Liver (tissue), 9 donors: ENCODE measurements around the gene BRSK1. TPM values are rescaled to one million over a fixed set of nuclear protein-coding genes. Genes with fewer than 3 reads are reported as not detected.

Experiments used
- DNase-seq: peaks from one replicate; pipeline ENCODE4 v3.0.0-alpha.2; 2017; ENCODE audit warnings: low spot score
- H3K27ac ChIP-seq, 2 donors: one replicate each; pipeline ENCODE4 v1.7.0; 2013; ENCODE audit warnings: inconsistent platforms in 2 of 2, low read length in 2 of 2, control low read depth in 1 of 2, low read depth in 1 of 2, mild to moderate bottlenecking in 1 of 2
- H3K27me3 ChIP-seq, 4 donors: one replicate each; pipeline versions ENCODE4 v1.6.1 to v1.7.0; 2013; ENCODE audit warnings: low read length in 3 of 4, inconsistent platforms in 1 of 4, mild to moderate bottlenecking in 1 of 4, moderate library complexity in 1 of 4; ENCODE audit not compliant: control insufficient read depth in 4 of 4, insufficient read depth in 4 of 4
- H3K36me3 ChIP-seq, 4 donors: one replicate each; pipeline versions ENCODE4 v1.6.1 to v1.7.0; 2013; ENCODE audit warnings: low read length in 3 of 4, mild to moderate bottlenecking in 3 of 4, low read depth in 1 of 4, moderate library complexity in 1 of 4; ENCODE audit not compliant: control insufficient read depth in 4 of 4, insufficient read depth in 3 of 4
- H3K4me1 ChIP-seq, 4 donors: one replicate each; pipeline versions ENCODE4 v1.6.1 to v1.7.0; 2013; ENCODE audit warnings: low read length in 3 of 4, mild to moderate bottlenecking in 3 of 4, moderate library complexity in 1 of 4; ENCODE audit not compliant: control insufficient read depth in 4 of 4, insufficient read depth in 4 of 4
- H3K4me3 ChIP-seq, 3 donors: one replicate each; pipeline versions ENCODE4 v1.6.1 to v1.7.0; 2013; ENCODE audit warnings: low read length in 3 of 3, control low read depth in 1 of 3, low read depth in 1 of 3, mild to moderate bottlenecking in 1 of 3
- H3K9ac ChIP-seq, 2 donors: one replicate each; pipeline ENCODE4 v1.7.0; 2013; ENCODE audit warnings: low read length in 2 of 2, mild to moderate bottlenecking in 2 of 2, moderate library complexity in 2 of 2, control low read depth in 1 of 2, low read depth in 1 of 2
- H3K9me3 ChIP-seq, 4 donors: one replicate each; pipeline versions ENCODE4 v1.6.1 to v1.7.0; 2013; ENCODE audit warnings: low read length in 3 of 4; ENCODE audit not compliant: control insufficient read depth in 4 of 4
- ATF3 ChIP-seq: IDR thresholded peaks from 2 replicates; pipeline ENCODE4 v1.6.1; 2016; ENCODE audit warnings: antibody characterized with exemption
- CTCF ChIP-seq: fragments of 150-350 bp; IDR thresholded peaks from 2 replicates; pipeline ENCODE4 v1.5.1; 2017; ENCODE audit warnings: improper control_type of control experiment, low read depth, low read length; ENCODE audit not compliant: missing input control
- EGR1 ChIP-seq, 2 donors: IDR thresholded peaks; 2 replicates each; pipeline ENCODE4 v1.6.1; 2016 to 2018; ENCODE audit warnings: antibody characterized with exemption in 2 of 2, low read depth in 2 of 2
- FOXA1 ChIP-seq: IDR thresholded peaks from 2 replicates; pipeline ENCODE4 v1.6.1; 2016; ENCODE audit warnings: antibody characterized with exemption
- FOXA2 ChIP-seq: IDR thresholded peaks from 2 replicates; pipeline ENCODE4 v1.6.1; 2016; ENCODE audit warnings: antibody characterized with exemption
- GABPA ChIP-seq, 2 donors: IDR thresholded peaks in 1 of 2; conservative IDR thresholded peaks in 1 of 2; 2 replicates each; pipeline ENCODE4 v1.6.1; 2016; ENCODE audit warnings: antibody characterized with exemption in 2 of 2, mild to moderate bottlenecking in 1 of 2, moderate library complexity in 1 of 2
- HNF4A ChIP-seq, 2 donors: conservative IDR thresholded peaks; 2 replicates each; pipeline ENCODE4 v1.6.1; 2016; ENCODE audit warnings: antibody characterized with exemption in 2 of 2, mild to moderate bottlenecking in 2 of 2
- HNF4G ChIP-seq: IDR thresholded peaks from 2 replicates; pipeline ENCODE4 v1.6.1; 2016; ENCODE audit warnings: antibody characterized with exemption
- JUND ChIP-seq, 2 donors: IDR thresholded peaks; 2 replicates each; pipeline ENCODE4 v1.6.1; 2016; ENCODE audit warnings: antibody characterized with exemption in 2 of 2
- NR2F2 ChIP-seq: IDR thresholded peaks from 2 replicates; pipeline ENCODE4 v1.6.1; 2016; ENCODE audit warnings: antibody characterized with exemption
- RAD21 ChIP-seq, 2 donors: IDR thresholded peaks; 2 replicates each; pipeline ENCODE4 v1.6.1; 2016; ENCODE audit warnings: antibody characterized with exemption in 2 of 2, mild to moderate bottlenecking in 2 of 2
- RXRA ChIP-seq, 2 donors: IDR thresholded peaks; 2 replicates each; pipeline ENCODE4 v1.6.1; 2017 to 2018; ENCODE audit warnings: antibody characterized with exemption in 2 of 2, mild to moderate bottlenecking in 1 of 2
- SP1 ChIP-seq: IDR thresholded peaks from 2 replicates; pipeline ENCODE4 v1.6.1; 2018; ENCODE audit warnings: antibody characterized with exemption, mild to moderate bottlenecking
- TAF1 ChIP-seq: conservative IDR thresholded peaks from 2 replicates; pipeline ENCODE4 v1.6.1; 2016; ENCODE audit warnings: antibody characterized with exemption, mild to moderate bottlenecking
- YY1 ChIP-seq: IDR thresholded peaks from 2 replicates; pipeline ENCODE4 v1.6.1; 2016; ENCODE audit warnings: antibody characterized with exemption, mild to moderate bottlenecking
- ZBTB33 ChIP-seq: IDR thresholded peaks from 2 replicates; pipeline ENCODE4 v1.6.1; 2016; ENCODE audit warnings: antibody characterized with exemption
- WGBS: extraction: QIAGEN DNeasy Blood & Tissue Kit; methylation state at CpG from one replicate; pipeline ENCODE4 v1.1.7; 2013; 5-methylcytosine and 5-hydroxymethylcytosine counted together
- polyA plus RNA-seq, 2 donors: library from polyadenylated mRNA; stranded (reverse) in 1 of 2; unstranded in 1 of 2; fragments of 200-250 nt in 1 of 2; fragments of >200 nt in 1 of 2; fragmentation: Nextera tagmentation in 1 of 2; extraction: Ambion mirVana in 1 of 2; gene quantifications; one replicate each; pipeline versions ENCODE4 v1.2.1 to v1.2.3, GENCODE V29; 2013 to 2015
- total RNA-seq, 2 donors: library from RNA; depleted of rRNA; stranded (reverse); fragments of >200 nt; gene quantifications; one replicate each; pipeline ENCODE4 v1.2.3, GENCODE V29; 2014
- TF ChIP-seq, protein P1 (sequence below): IDR thresholded peaks from 2 replicates; pipeline ENCODE4 v1.6.1; 2016; ENCODE audit warnings: antibody characterized with exemption, mild to moderate bottlenecking
- TF ChIP-seq, protein P2 (sequence below): IDR thresholded peaks from 2 replicates; pipeline ENCODE4 v1.6.1; 2016; ENCODE audit warnings: antibody characterized with exemption
- donor health status: healthy.
- donor health status: healthy.
- donor health status: healthy.
- donor health status: healthy.
- donor health status: healthy.

The BRSK1 gene
- total and polyA plus RNA-seq, 4 donors, result 0.10 to 0.65 (median 0.42) TPM; not detected in 1

DNA sequence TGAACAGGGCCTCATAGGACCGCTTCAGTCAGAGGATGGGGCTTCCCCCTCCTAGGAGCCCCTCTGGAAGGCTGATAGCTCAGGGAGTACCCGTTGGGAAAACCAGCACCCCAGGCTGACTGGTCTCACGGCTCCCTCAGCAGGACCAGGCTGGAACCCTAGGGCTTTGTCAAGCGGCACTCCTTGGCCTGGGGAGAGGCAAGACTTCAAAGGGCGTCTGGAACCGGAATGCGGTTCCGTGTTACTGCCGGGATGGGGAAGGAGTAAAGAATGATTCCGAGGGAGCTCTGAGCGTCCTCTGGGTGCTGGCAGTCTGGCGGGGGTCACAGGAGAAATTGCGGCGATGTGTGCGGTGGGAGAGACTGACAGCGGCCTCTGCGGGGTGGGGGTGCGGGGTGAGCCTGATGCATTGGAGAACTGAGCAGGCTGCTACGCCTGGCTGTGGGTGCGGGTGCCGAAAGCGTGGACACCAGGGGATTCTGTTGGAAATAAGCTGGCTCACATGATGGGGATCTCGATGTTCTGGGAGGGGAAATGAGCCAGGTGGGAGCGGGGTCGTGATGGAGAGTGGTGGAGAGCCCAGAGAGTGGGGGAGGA lies 68.8 kb downstream of the BRSK1 start:
- no peaks in the 10 kb centered on the region for H3K36me3 ChIP-seq
- WGBS, result 56% methylated on average over 25 of the region's 25 CpGs
- H3K27ac ChIP-seq, result no peak overlapping the region
- no peak overlapping the region for H3K9ac ChIP-seq
- TF ChIP-seq YY1 (no peak), FOXA1 (no peak), SP1 (no peak), ZBTB33 (no peak), GABPA (IDR thresholded peaks at IDR 0.05 in 1 of 2, conservative IDR thresholded peaks at IDR 0.05 in 1 of 2) (no peak), TAF1 (no peak), RXRA (IDR thresholded peaks at IDR 0.05) (no peak), EGR1 (IDR thresholded peaks at IDR 0.05; ENCODE audit: low read depth in 2 of 2) (no peak), NR2F2 (no peak), HNF4A (conservative IDR thresholded peaks at IDR 0.05) (no peak), CTCF (no peak), FOXA2 (no peak), JUND (IDR thresholded peaks at IDR 0.05) (no peak), RAD21 (IDR thresholded peaks at IDR 0.05) (no peak), HNF4G (no peak), ATF3 (no peak)
- TF ChIP-seq, protein P1, sequence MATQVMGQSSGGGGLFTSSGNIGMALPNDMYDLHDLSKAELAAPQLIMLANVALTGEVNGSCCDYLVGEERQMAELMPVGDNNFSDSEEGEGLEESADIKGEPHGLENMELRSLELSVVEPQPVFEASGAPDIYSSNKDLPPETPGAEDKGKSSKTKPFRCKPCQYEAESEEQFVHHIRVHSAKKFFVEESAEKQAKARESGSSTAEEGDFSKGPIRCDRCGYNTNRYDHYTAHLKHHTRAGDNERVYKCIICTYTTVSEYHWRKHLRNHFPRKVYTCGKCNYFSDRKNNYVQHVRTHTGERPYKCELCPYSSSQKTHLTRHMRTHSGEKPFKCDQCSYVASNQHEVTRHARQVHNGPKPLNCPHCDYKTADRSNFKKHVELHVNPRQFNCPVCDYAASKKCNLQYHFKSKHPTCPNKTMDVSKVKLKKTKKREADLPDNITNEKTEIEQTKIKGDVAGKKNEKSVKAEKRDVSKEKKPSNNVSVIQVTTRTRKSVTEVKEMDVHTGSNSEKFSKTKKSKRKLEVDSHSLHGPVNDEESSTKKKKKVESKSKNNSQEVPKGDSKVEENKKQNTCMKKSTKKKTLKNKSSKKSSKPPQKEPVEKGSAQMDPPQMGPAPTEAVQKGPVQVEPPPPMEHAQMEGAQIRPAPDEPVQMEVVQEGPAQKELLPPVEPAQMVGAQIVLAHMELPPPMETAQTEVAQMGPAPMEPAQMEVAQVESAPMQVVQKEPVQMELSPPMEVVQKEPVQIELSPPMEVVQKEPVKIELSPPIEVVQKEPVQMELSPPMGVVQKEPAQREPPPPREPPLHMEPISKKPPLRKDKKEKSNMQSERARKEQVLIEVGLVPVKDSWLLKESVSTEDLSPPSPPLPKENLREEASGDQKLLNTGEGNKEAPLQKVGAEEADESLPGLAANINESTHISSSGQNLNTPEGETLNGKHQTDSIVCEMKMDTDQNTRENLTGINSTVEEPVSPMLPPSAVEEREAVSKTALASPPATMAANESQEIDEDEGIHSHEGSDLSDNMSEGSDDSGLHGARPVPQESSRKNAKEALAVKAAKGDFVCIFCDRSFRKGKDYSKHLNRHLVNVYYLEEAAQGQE, result no peak
- TF ChIP-seq, protein P2, sequence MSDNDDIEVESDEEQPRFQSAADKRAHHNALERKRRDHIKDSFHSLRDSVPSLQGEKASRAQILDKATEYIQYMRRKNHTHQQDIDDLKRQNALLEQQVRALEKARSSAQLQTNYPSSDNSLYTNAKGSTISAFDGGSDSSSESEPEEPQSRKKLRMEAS, result no peak
- no peak for DNase-seq
- no peak overlapping the region for H3K4me3 ChIP-seq
- H3K9me3 ChIP-seq, result no peaks in the 10 kb centered on the region
- peaks cover 0 to 4% (median 1%) of the 10 kb centered on the region in 4 donors for H3K4me1 ChIP-seq
- H3K27me3 ChIP-seq, result peaks cover 0 to 8% (median 6%) of the 10 kb centered on the region in 4 donors
